ENCODE measurements around the gene AP3B1.

The AP3B1 gene

DNA sequence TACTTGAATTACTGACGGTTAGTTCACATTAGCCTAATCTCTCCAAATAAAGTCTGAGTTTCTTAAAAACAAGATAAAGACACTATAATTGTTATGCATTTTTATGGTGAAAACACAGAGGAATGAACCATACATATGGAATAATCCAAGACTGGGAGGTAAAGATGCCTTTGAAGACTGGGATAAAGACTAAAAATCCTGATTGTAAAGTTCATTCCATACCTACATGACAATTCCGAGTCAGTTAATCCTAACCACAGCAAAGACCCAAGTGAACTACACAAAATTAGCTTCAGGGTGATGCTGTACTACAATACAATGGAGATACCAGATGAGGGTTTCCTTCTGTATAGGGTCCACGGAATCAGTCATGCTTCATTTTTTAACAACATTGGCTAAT lies 6.3 kb downstream of the AP3B1 start:
- no peak overlapping the region for H3K9ac ChIP-seq (ENCODE audit: low read length)
- H3K9me3 ChIP-seq (ENCODE audit: control insufficient read depth, low read length), result no peaks in the 10 kb centered on the region

DNA sequence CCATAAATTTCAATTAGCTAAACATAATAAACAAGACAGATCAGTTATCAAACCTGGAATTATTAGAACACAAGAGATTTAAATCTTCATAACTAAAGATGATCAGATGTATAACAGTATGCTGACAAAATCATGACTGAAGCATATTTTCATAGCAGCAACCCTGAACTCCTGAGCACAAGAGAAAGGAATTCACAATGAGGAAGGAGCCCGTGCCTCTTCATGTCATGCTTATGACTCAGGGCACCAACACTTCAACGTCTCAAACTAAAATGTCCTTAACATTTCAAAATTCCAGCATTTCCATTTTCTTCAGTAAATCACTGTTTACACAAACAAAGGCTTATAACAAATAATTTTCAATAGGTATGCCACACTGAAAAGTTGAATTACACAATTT lies 6.7 kb downstream of the AP3B1 start:
- peaks cover 52% of the 10 kb centered on the region for H3K4me1 ChIP-seq (ENCODE audit: control insufficient read depth, insufficient read depth, low read length)
- no peaks in the 10 kb centered on the region for H3K36me3 ChIP-seq (ENCODE audit: control insufficient read depth, insufficient read depth, low read length, severe bottlenecking)
- H3K9ac ChIP-seq (ENCODE audit: low read length), result peak overlapping the region; percentile 18
- peak overlapping the region; percentile 56 for H3K4me3 ChIP-seq (ENCODE audit: low read length)
- no peaks in the 10 kb centered on the region for H3K9me3 ChIP-seq (ENCODE audit: control insufficient read depth, low read length)
- peak; percentile 89 for DNase-seq (ENCODE audit: low read depth)
- H3K27me3 ChIP-seq (replicated peaks; ENCODE audit: control insufficient read depth, insufficient read depth, low read length), result no peaks in the 10 kb centered on the region

More for the DNA sequence above, 6.3 kb downstream of the AP3B1 start:
- no peaks in the 10 kb centered on the region for H3K27me3 ChIP-seq (replicated peaks; ENCODE audit: control insufficient read depth, insufficient read depth, low read length)
- peaks cover 55% of the 10 kb centered on the region for H3K4me1 ChIP-seq (ENCODE audit: control insufficient read depth, insufficient read depth, low read length)
- peak overlapping the region; percentile 56 for H3K4me3 ChIP-seq (ENCODE audit: low read length)
- no peak for DNase-seq (ENCODE audit: low read depth)
- no peaks in the 10 kb centered on the region for H3K36me3 ChIP-seq (ENCODE audit: control insufficient read depth, insufficient read depth, low read length, severe bottlenecking)

- no peaks in the 10 kb centered on the region for H3K27me3 ChIP-seq (replicated peaks; ENCODE audit: control insufficient read depth, insufficient read depth, low read length)
- H3K36me3 ChIP-seq (ENCODE audit: control insufficient read depth, insufficient read depth, low read length, severe bottlenecking), result no peaks in the 10 kb centered on the region
- H3K9ac ChIP-seq (ENCODE audit: low read length), result peak overlapping the region; percentile 18
- no peaks in the 10 kb centered on the region for H3K9me3 ChIP-seq (ENCODE audit: control insufficient read depth, low read length)
- H3K4me1 ChIP-seq (ENCODE audit: control insufficient read depth, insufficient read depth, low read length), result peaks cover 47% of the 10 kb centered on the region
- DNase-seq (ENCODE audit: low read depth), result no peak
- H3K4me3 ChIP-seq (ENCODE audit: low read length), result peak overlapping the region; percentile 55
Measured at GRCh38 chr5:78287169-78287568, 7.3 kb downstream of the AP3B1 start.

- no peak overlapping the region for H3K9ac ChIP-seq (ENCODE audit: low read length)
- no peaks in the 10 kb centered on the region for H3K9me3 ChIP-seq (ENCODE audit: control insufficient read depth, low read length)
- no peak for DNase-seq (ENCODE audit: low read depth)
- peaks cover 38% of the 10 kb centered on the region for H3K4me1 ChIP-seq (ENCODE audit: control insufficient read depth, insufficient read depth, low read length)
- no peak overlapping the region for H3K4me3 ChIP-seq (ENCODE audit: low read length)
- H3K27me3 ChIP-seq (replicated peaks; ENCODE audit: control insufficient read depth, insufficient read depth, low read length), result no peaks in the 10 kb centered on the region
- H3K36me3 ChIP-seq (ENCODE audit: control insufficient read depth, insufficient read depth, low read length, severe bottlenecking), result no peaks in the 10 kb centered on the region
Measured at GRCh38 chr5:78286290-78286689, 8.2 kb downstream of the AP3B1 start.

GRCh38 chr5:78283802-78284201 lies 10.7 kb downstream of the AP3B1 start:
- no peaks in the 10 kb centered on the region for H3K36me3 ChIP-seq (ENCODE audit: control insufficient read depth, insufficient read depth, low read length, severe bottlenecking)
- no peak overlapping the region for H3K9ac ChIP-seq (ENCODE audit: low read length)
- H3K4me3 ChIP-seq (ENCODE audit: low read length), result no peak overlapping the region
- no peak for DNase-seq (ENCODE audit: low read depth)
- H3K9me3 ChIP-seq (ENCODE audit: control insufficient read depth, low read length), result no peaks in the 10 kb centered on the region
- H3K27me3 ChIP-seq (replicated peaks; ENCODE audit: control insufficient read depth, insufficient read depth, low read length), result no peaks in the 10 kb centered on the region
- H3K4me1 ChIP-seq (ENCODE audit: control insufficient read depth, insufficient read depth, low read length), result peaks cover 29% of the 10 kb centered on the region

DNA sequence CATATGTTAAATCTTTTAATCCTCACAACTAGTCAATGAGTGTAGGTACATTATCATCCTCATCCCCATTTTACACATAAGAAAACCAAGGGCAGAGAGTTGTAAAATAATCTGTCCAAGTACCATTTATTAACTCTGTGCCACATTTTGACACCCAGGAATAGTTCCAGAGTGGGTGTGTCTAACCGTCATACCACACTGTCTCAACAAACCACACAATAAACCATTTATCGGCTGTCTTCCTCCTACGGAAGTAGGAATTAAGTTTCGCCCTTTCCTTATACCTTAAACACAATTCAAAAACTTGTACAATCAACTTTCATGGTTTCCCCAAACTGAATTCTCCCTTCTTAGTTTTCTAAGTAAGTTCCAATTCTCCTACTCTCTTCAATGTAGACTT lies 11.4 kb downstream of the AP3B1 start:
- no peaks in the 10 kb centered on the region for H3K9me3 ChIP-seq (ENCODE audit: control insufficient read depth, low read length)
- H3K4me3 ChIP-seq (ENCODE audit: low read length), result no peak overlapping the region
- no peaks in the 10 kb centered on the region for H3K36me3 ChIP-seq (ENCODE audit: control insufficient read depth, insufficient read depth, low read length, severe bottlenecking)
- peaks cover 25% of the 10 kb centered on the region for H3K4me1 ChIP-seq (ENCODE audit: control insufficient read depth, insufficient read depth, low read length)
- no peak overlapping the region for H3K9ac ChIP-seq (ENCODE audit: low read length)
- H3K27me3 ChIP-seq (replicated peaks; ENCODE audit: control insufficient read depth, insufficient read depth, low read length), result no peaks in the 10 kb centered on the region
- DNase-seq (ENCODE audit: low read depth), result no peak

GRCh38 chr5:78280261-78280660 lies 14.2 kb downstream of the AP3B1 start:
- H3K9me3 ChIP-seq (ENCODE audit: control insufficient read depth, low read length), result no peaks in the 10 kb centered on the region
- no peak for DNase-seq (ENCODE audit: low read depth)
- no peaks in the 10 kb centered on the region for H3K36me3 ChIP-seq (ENCODE audit: control insufficient read depth, insufficient read depth, low read length, severe bottlenecking)
- H3K9ac ChIP-seq (ENCODE audit: low read length), result no peak overlapping the region
- H3K4me1 ChIP-seq (ENCODE audit: control insufficient read depth, insufficient read depth, low read length), result peaks cover under 1% of the 10 kb centered on the region
- no peak overlapping the region for H3K4me3 ChIP-seq (ENCODE audit: low read length)
- no peaks in the 10 kb centered on the region for H3K27me3 ChIP-seq (replicated peaks; ENCODE audit: control insufficient read depth, insufficient read depth, low read length)

- no peaks in the 10 kb centered on the region for H3K9me3 ChIP-seq (ENCODE audit: control insufficient read depth, low read length)
- DNase-seq (ENCODE audit: low read depth), result no peak
- H3K27me3 ChIP-seq (replicated peaks; ENCODE audit: control insufficient read depth, insufficient read depth, low read length), result no peaks in the 10 kb centered on the region
- no peak overlapping the region for H3K9ac ChIP-seq (ENCODE audit: low read length)
- no peaks in the 10 kb centered on the region for H3K36me3 ChIP-seq (ENCODE audit: control insufficient read depth, insufficient read depth, low read length, severe bottlenecking)
- H3K4me1 ChIP-seq (ENCODE audit: control insufficient read depth, insufficient read depth, low read length), result no peaks in the 10 kb centered on the region
- no peak overlapping the region for H3K4me3 ChIP-seq (ENCODE audit: low read length)
Measured at GRCh38 chr5:78279194-78279593, 15.3 kb downstream of the AP3B1 start.

- DNase-seq (ENCODE audit: low read depth), result no peak
- Histone ChIP-seq H3K9ac (ENCODE audit: low read length) (no peak overlapping the region), H3K27me3 (replicated peaks; ENCODE audit: control insufficient read depth, insufficient read depth, low read length) (no peaks in the 10 kb centered on the region), H3K9me3 (ENCODE audit: control insufficient read depth, low read length) (no peaks in the 10 kb centered on the region), H3K4me1 (ENCODE audit: control insufficient read depth, insufficient read depth, low read length) (no peaks in the 10 kb centered on the region), H3K4me3 (ENCODE audit: low read length) (no peak overlapping the region), H3K36me3 (ENCODE audit: control insufficient read depth, insufficient read depth, low read length, severe bottlenecking) (no peaks in the 10 kb centered on the region)
Measured at GRCh38 chr5:78277715-78278114, 16.8 kb downstream of the AP3B1 start.

DNA sequence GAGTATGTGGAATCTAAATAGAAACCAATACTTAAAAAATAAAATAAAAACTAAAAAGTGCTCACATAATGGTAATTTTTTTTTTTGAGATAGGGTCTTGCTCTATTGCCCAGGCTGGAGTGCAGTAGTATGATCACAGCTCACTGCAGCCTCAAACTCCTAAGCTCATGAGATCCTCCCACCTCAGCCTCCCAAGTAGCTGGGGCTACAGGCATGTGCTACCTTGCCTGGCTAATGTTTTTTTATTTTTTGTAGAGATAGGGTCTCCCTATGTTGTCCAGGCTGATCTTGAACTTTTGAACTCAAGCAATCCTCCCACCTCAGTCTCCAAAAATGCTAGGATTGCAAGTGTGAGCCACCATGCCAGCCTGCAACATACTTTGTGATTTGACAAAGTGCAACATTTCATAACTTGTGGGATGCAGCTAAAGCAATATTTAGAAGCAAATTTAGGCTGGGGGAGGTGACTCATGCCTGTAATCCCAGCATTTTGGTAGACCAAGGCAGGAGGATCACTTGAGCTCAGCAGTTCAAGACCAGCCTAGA lies 18.4 kb downstream of the AP3B1 start:
- H3K27me3 ChIP-seq (replicated peaks; ENCODE audit: control insufficient read depth, insufficient read depth, low read length), result no peaks in the 10 kb centered on the region
- H3K4me3 ChIP-seq (ENCODE audit: low read length), result no peak overlapping the region
- H3K4me1 ChIP-seq (ENCODE audit: control insufficient read depth, insufficient read depth, low read length), result no peaks in the 10 kb centered on the region
- H3K9me3 ChIP-seq (ENCODE audit: control insufficient read depth, low read length), result no peaks in the 10 kb centered on the region
- H3K36me3 ChIP-seq (ENCODE audit: control insufficient read depth, insufficient read depth, low read length, severe bottlenecking), result no peaks in the 10 kb centered on the region
- no peak for DNase-seq (ENCODE audit: low read depth)
- H3K9ac ChIP-seq (ENCODE audit: low read length), result no peak overlapping the region

DNA sequence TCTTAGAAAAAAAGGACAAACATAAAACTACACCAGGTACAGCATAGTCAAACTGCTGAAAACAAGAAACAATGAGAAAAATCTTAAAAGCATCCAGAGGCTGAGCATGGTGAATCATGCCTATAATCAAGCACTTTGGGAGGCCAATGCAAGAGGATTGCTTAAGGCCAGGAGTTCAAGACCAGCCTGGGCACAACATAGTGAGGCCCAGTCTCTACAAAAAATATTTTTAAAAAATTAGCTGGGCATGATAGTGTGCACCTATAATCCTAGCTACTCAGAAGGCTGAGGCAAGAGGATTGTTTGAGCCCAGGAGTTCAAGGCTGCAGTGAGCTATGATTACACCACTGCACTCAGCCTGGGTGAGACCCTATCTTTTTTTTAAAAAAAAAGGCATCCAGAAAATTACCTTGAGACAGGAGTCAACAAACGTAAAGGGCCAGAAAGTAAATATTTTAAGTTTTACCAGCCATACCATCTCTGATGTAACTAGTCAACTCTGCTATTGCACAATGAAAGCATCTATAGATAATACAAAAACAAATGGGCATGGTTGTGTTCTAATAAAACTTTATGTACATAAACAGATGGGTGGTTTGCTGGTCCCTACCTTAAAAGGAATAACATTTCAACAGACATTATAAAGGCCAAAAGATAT lies 19.8 kb downstream of the AP3B1 start:
- H3K36me3 ChIP-seq (ENCODE audit: control insufficient read depth, insufficient read depth, low read length, severe bottlenecking), result no peaks in the 10 kb centered on the region
- no peak for DNase-seq (ENCODE audit: low read depth)
- H3K27me3 ChIP-seq (replicated peaks; ENCODE audit: control insufficient read depth, insufficient read depth, low read length), result no peaks in the 10 kb centered on the region
- no peak overlapping the region for H3K9ac ChIP-seq (ENCODE audit: low read length)
- H3K4me1 ChIP-seq (ENCODE audit: control insufficient read depth, insufficient read depth, low read length), result no peaks in the 10 kb centered on the region
- no peaks in the 10 kb centered on the region for H3K9me3 ChIP-seq (ENCODE audit: control insufficient read depth, low read length)
- no peak overlapping the region for H3K4me3 ChIP-seq (ENCODE audit: low read length)

GRCh38 chr5:78273436-78273835 lies 21.1 kb downstream of the AP3B1 start:
- no peaks in the 10 kb centered on the region for H3K9me3 ChIP-seq (ENCODE audit: control insufficient read depth, low read length)
- H3K4me3 ChIP-seq (ENCODE audit: low read length), result no peak overlapping the region
- H3K27me3 ChIP-seq (replicated peaks; ENCODE audit: control insufficient read depth, insufficient read depth, low read length), result no peaks in the 10 kb centered on the region
- H3K9ac ChIP-seq (ENCODE audit: low read length), result no peak overlapping the region
- no peaks in the 10 kb centered on the region for H3K36me3 ChIP-seq (ENCODE audit: control insufficient read depth, insufficient read depth, low read length, severe bottlenecking)
- DNase-seq (ENCODE audit: low read depth), result no peak
- peaks cover 4% of the 10 kb centered on the region for H3K4me1 ChIP-seq (ENCODE audit: control insufficient read depth, insufficient read depth, low read length)

Measured in adipocyte (in vitro differentiated cells).